GM12891 (cell line): ENCODE results near the gene PLEKHA5.

ENCODE experiments used
- PAX5 ChIP-seq: IDR thresholded peaks from 2 replicates; pipeline ENCODE4 v1.6.1; 2011; ENCODE audit warnings: low read length, moderate library complexity, mild to moderate bottlenecking; ENCODE audit not compliant: insufficient read depth, severe bottlenecking
- POLR2A ChIP-seq: IDR thresholded peaks from 2 replicates; pipeline ENCODE4 v1.6.1; 2011; ENCODE audit warnings: low read depth, low read length, control low read depth
- POLR2AphosphoS5 ChIP-seq: IDR thresholded peaks from 2 replicates; pipeline ENCODE4 v1.6.1; 2011; ENCODE audit warnings: low read depth, low read length, control low read depth
- POU2F2 ChIP-seq: IDR thresholded peaks from 2 replicates; pipeline ENCODE4 v1.6.1; 2011; ENCODE audit warnings: low read depth, mild to moderate bottlenecking, control low read depth, low read length, moderate library complexity
- TAF1 ChIP-seq: IDR thresholded peaks from 2 replicates; pipeline ENCODE4 v1.6.1; 2011; ENCODE audit warnings: low read depth, low read length, control low read depth

DNA sequence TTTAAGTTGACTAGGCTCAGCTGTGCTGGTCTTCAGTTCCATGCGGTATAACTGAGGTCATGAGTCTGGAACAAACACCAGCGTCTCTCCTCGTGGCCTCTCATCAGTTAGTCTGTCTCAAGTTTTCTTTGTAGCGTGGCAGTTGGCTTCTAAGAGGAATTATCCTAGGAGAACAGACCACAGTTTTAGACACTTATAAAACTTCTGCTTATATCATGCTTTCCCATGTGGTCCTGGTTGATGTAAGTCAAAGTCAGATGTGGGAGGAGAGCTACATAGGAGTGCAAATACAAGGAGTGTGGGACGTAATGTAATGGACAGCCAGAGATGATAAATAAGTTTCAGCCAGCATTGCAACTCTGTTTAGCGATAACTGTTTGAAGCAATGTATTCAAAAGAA is 14.8 kb downstream of the PLEKHA5 start:
- TF ChIP-seq POLR2A: no peak
- TF ChIP-seq POLR2AphosphoS5: no peak
- no peak for TF ChIP-seq TAF1
- TF ChIP-seq POU2F2: no peak
- no peak for TF ChIP-seq PAX5
